GM23338 (cell line): ENCODE measurements around the gene MS4A15.

Source experiments
- EZH2 ChIP-seq: fragments of 200-600 bp; sonication (generic); IDR thresholded peaks from one replicate; pipeline ENCODE4 v1.8.0; 2017; ENCODE audit warnings: antibody characterized with exemption, mild to moderate bottlenecking, low read depth; ENCODE audit not compliant: unreplicated experiment
- POLR2AphosphoS5 ChIP-seq: IDR thresholded peaks from 2 replicates; pipeline ENCODE4 v1.6.1; 2016; ENCODE audit warnings: antibody characterized with exemption, low read depth
- TF ChIP-seq, protein P1 (sequence below), 2 experiments: fragments of 200-600 bp in 1 of 2; sonication (generic) in 1 of 2; conservative IDR thresholded peaks; 2 replicates each; pipeline versions ENCODE4 v1.5.1 to v1.6.1; 2016 to 2017; ENCODE audit warnings: antibody characterized with exemption in 2 of 2, low read depth in 2 of 2, mild to moderate bottlenecking in 2 of 2, moderate library complexity in 1 of 2

DNA sequence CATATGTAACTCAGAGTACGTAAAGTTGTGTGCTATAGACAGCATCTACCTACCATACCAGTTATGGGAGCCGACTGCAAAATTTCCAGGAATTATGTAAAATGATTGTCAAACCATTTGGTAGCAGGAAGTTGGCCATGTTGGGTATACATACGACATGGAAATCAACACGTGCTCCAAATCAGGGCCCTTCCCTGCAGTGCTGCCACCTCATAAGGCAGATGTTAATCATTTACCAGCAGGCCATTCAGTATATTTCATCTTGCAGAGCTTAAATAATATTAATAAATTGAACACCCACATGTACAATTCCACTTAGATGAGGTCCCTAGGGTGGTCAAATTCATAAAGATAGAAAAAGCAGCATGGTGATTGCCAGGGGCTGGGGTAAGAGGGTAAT lies 22.4 kb upstream of the MS4A15 start:
- TF ChIP-seq, protein P1, sequence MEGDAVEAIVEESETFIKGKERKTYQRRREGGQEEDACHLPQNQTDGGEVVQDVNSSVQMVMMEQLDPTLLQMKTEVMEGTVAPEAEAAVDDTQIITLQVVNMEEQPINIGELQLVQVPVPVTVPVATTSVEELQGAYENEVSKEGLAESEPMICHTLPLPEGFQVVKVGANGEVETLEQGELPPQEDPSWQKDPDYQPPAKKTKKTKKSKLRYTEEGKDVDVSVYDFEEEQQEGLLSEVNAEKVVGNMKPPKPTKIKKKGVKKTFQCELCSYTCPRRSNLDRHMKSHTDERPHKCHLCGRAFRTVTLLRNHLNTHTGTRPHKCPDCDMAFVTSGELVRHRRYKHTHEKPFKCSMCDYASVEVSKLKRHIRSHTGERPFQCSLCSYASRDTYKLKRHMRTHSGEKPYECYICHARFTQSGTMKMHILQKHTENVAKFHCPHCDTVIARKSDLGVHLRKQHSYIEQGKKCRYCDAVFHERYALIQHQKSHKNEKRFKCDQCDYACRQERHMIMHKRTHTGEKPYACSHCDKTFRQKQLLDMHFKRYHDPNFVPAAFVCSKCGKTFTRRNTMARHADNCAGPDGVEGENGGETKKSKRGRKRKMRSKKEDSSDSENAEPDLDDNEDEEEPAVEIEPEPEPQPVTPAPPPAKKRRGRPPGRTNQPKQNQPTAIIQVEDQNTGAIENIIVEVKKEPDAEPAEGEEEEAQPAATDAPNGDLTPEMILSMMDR (conservative IDR thresholded peaks at IDR 0.05; ENCODE audit: low read depth in 2 of 2) = no peak
- TF ChIP-seq EZH2 = no peak
- no peak for TF ChIP-seq POLR2AphosphoS5
